Activated CD8-positive, alpha-beta T cell treated with anti-CD3 and anti-CD28 coated beads for 36 hours (primary cell): Measurements from ENCODE around the gene PNMT. TPM values are rescaled to one million over a fixed set of nuclear protein-coding genes. Genes with fewer than 3 reads are reported as not detected.

Experiments
- ATAC-seq: fragments of 200-7000 bp; cut with Tn5 transposase; one replicate; pipeline ENCODE4 v1.10.0; 2021; ENCODE audit warnings: mild to moderate bottlenecking, moderate library complexity
- CTCF ChIA-PET: fragments of 350-600 bp; sonication (Branson Sonifier 250); formaldehyde crosslinking; loops from one replicate; lab custom pipeline; 2021; ENCODE audit warnings: antibody characterized with exemption; lab: Charles Lee
- POLR2A ChIA-PET: fragments of 350-600 bp; sonication (Branson Sonifier 250); formaldehyde crosslinking; loops from one replicate; lab custom pipeline; 2021; ENCODE audit warnings: antibody characterized with exemption; lab: Charles Lee
- DNase-seq: peaks from one replicate; pipeline ENCODE4 v3.0.0-alpha.2; 2020
- H3K27ac Mint-ChIP-seq: one replicate; pipeline ENCODE4 v1.8.0; 2021; ENCODE audit warnings: mild to moderate bottlenecking, mixed read lengths
- H3K27me3 Mint-ChIP-seq: one replicate; pipeline ENCODE4 v1.8.0; 2021; ENCODE audit warnings: mixed read lengths
- H3K36me3 Mint-ChIP-seq: one replicate; pipeline ENCODE4 v1.8.0; 2021; ENCODE audit warnings: low read depth, mixed read lengths
- H3K4me1 Mint-ChIP-seq: one replicate; pipeline ENCODE4 v1.8.0; 2021; ENCODE audit warnings: low read depth, mixed read lengths
- H3K4me3 Mint-ChIP-seq: one replicate; pipeline ENCODE4 v1.8.0; 2021; ENCODE audit warnings: mild to moderate bottlenecking, moderate library complexity, mixed read lengths
- H3K9me3 Mint-ChIP-seq: one replicate; pipeline ENCODE4 v1.8.0; 2021; ENCODE audit warnings: mixed read lengths
- CTCF ChIP-seq: fragments of 200-600 bp; IDR thresholded peaks from one replicate; pipeline ENCODE4 v1.8.0; 2022; ENCODE audit warnings: antibody characterized with exemption, mild to moderate bottlenecking
- intact Hi-C: fragments of 100-400 bp; cut with micrococcal nuclease; formaldehyde crosslinking; loops from one replicate; pipeline ENCODE4 v1.10.0; 2022
- total RNA-seq, 2 experiments: library from RNA; stranded (reverse); gene quantifications; one replicate each; pipeline ENCODE4 v1.2.3, GENCODE V29; 2021

Gene PNMT
- total RNA-seq, 2 experiments from 2014 or later = 0.40 TPM; not detected in 1

GRCh38 chr17:39632153-39632941 lies 35.9 kb upstream of the PNMT start:
- Mint-ChIP-seq H3K27ac (no peak overlapping the region), H3K27me3 (peaks cover 12% of the 10 kb centered on the region), H3K9me3 (no peaks in the 10 kb centered on the region), H3K36me3 (no peaks in the 10 kb centered on the region), H3K4me3 (no peak overlapping the region), H3K4me1 (peaks cover 11% of the 10 kb centered on the region)
- ChIA-PET POLR2A (interaction anchor here (1.5 kb wide), 1 partner anchor 10 kb away, joined by 5 read pairs; no protein-coding TSS in a partner anchor), CTCF (interaction anchor here (1.5 to 9.3 kb wide), 6 partner anchors 10 to 137 kb away, joined by 3 to 224 read pairs (median 12); no protein-coding TSS in a partner anchor)
- no peak for ATAC-seq
- intact Hi-C loops = loop anchor here (10.0 kb wide), 1 partner anchor 232 kb away; the partner anchor contains the start of genes IKZF3 and ZPBP2
- DNase-seq = no peak
- no peak for TF ChIP-seq CTCF

- ChIA-PET POLR2A (interaction anchor here (0.5 kb wide), 1 partner anchor 82 kb away, joined by 3 read pairs; no protein-coding TSS in a partner anchor), CTCF (interaction anchor here (0.9 to 9.3 kb wide), 14 partner anchors 12 to 261 kb away, joined by 3 to 224 read pairs (median 3); partner anchors contain the start of genes MIEN1 and PNMT)
- peaks cover 5% of the 10 kb centered on the region for H3K36me3 Mint-ChIP-seq
- ATAC-seq (no peak), DNase-seq (no peak)
- peaks cover 4% of the 10 kb centered on the region for H3K27me3 Mint-ChIP-seq
- TF ChIP-seq CTCF = no peak
- H3K9me3 Mint-ChIP-seq = no peaks in the 10 kb centered on the region
- H3K4me1 Mint-ChIP-seq = peaks cover 23% of the 10 kb centered on the region
- H3K27ac Mint-ChIP-seq = no peak overlapping the region
- intact Hi-C loops = loop anchor here (10.0 kb wide), 1 partner anchor 231 kb away; the partner anchor contains the start of genes IKZF3 and ZPBP2
- no peak overlapping the region for H3K4me3 Mint-ChIP-seq
Observed at GRCh38 chr17:39633570-39634183, 34.6 kb upstream of the PNMT start.

GRCh38 chr17:39634384-39634871 lies 33.8 kb upstream of the PNMT start:
- Mint-ChIP-seq H3K27me3 (peaks cover 3% of the 10 kb centered on the region), H3K4me1 (peaks cover 29% of the 10 kb centered on the region), H3K4me3 (no peak overlapping the region), H3K36me3 (peaks cover 5% of the 10 kb centered on the region), H3K27ac (no peak overlapping the region), H3K9me3 (no peaks in the 10 kb centered on the region)
- no peak for ATAC-seq
- DNase-seq = no peak
- peak; percentile 92 for TF ChIP-seq CTCF
- intact Hi-C loops = loop anchor here (10.0 kb wide), 1 partner anchor 230 kb away; the partner anchor contains the start of genes IKZF3 and ZPBP2
- ChIA-PET POLR2A (interaction anchor here (0.6 to 1.6 kb wide), 2 partner anchors 11 to 97 kb away, joined by 3 to 4 read pairs; no protein-coding TSS in a partner anchor), CTCF (interaction anchor here (0.7 to 9.3 kb wide), 29 partner anchors 11 to 303 kb away, joined by 3 to 224 read pairs (median 3); partner anchors contain the start of genes MIEN1, PGAP3 and PNMT)

GRCh38 chr17:39635614-39636176 lies 32.6 kb upstream of the PNMT start:
- POLR2A ChIA-PET = interaction anchor here (1.0 to 1.6 kb wide), 2 partner anchors 13 to 118 kb away, joined by 3 to 4 read pairs; no protein-coding TSS in a partner anchor
- DNase-seq (no peak), ATAC-seq (no peak)
- H3K36me3 Mint-ChIP-seq = peaks cover 5% of the 10 kb centered on the region
- no peaks in the 10 kb centered on the region for H3K9me3 Mint-ChIP-seq
- peaks cover 3% of the 10 kb centered on the region for H3K27me3 Mint-ChIP-seq
- intact Hi-C loops = loop anchor here (10.0 kb wide), 1 partner anchor 229 kb away; the partner anchor contains the start of genes IKZF3 and ZPBP2
- TF ChIP-seq CTCF = no peak
- CTCF ChIA-PET = interaction anchor here (1.0 to 9.3 kb wide), 11 partner anchors 9 to 128 kb away, joined by 3 to 224 read pairs (median 4); partner anchors contain the start of gene PNMT
- H3K4me1 Mint-ChIP-seq = peaks cover 39% of the 10 kb centered on the region
- peak overlapping the region; percentile 90 for H3K4me3 Mint-ChIP-seq
- H3K27ac Mint-ChIP-seq = peak overlapping the region; percentile 87
